SK-N-SH (cell line): ENCODE data around the gene NKX3-2. TPM values are rescaled to one million over a fixed set of nuclear protein-coding genes. Genes with fewer than 3 reads are reported as not detected.
A peak's percentile ranks its signal among the peaks of the same experiment; 100 is the strongest.

Experiments used
- CTCF ChIA-PET: fragments of 300-600, 350-600 bp; formaldehyde crosslinking; extraction: SDS; loops from one replicate; lab custom pipeline; 2021; lab: Yijun Ruan, JAX
- POLR2A ChIA-PET: fragments of 350-600 bp; sonication (Branson Sonifier 250); formaldehyde crosslinking; extraction: SDS; loops from one replicate; lab custom pipeline; 2020; ENCODE audit warnings: antibody characterized with exemption, inconsistent platforms; lab: Yijun Ruan, JAX
- DNase-seq: peaks from one replicate; pipeline ENCODE4 v3.0.0; 2012
- H2AFZ ChIP-seq: fragments of 200-600 bp; sonication (generic); 2 replicates; pipeline ENCODE4 v1.8.1; 2016; ENCODE audit warnings: antibody characterized with exemption, mild to moderate bottlenecking, low read depth
- H3F3A ChIP-seq: fragments of 200-600 bp; sonication (generic); replicated peaks from 2 replicates; pipeline ENCODE3; 2016; ENCODE audit warnings: antibody characterized with exemption, mild to moderate bottlenecking; ENCODE audit not compliant: insufficient read depth
- H3K27ac ChIP-seq, 2 experiments: fragments of 200-500 bp in 1 of 2; fragments of 200-600 bp in 1 of 2; sonication (Bioruptor generic) in 1 of 2; sonication (generic), shearing (Covaris generic) in 1 of 2; 2 replicates each; pipeline versions ENCODE4 v1.5.1 to v1.6.1; 2014 to 2016; ENCODE audit warnings: low read depth in 2 of 2, inconsistent platforms in 1 of 2, low read length in 1 of 2, mild to moderate bottlenecking in 1 of 2, mixed read lengths in 1 of 2
- H3K27me3 ChIP-seq: fragments of 200-600 bp; sonication (generic), shearing (Covaris generic); 2 replicates; pipeline ENCODE4 v1.6.1; 2016; ENCODE audit warnings: mixed run types; ENCODE audit not compliant: insufficient read depth
- H3K36me3 ChIP-seq, 2 experiments: fragments of 200-500 bp in 1 of 2; fragments of 200-600 bp in 1 of 2; sonication (Bioruptor generic) in 1 of 2; sonication (generic) in 1 of 2; replicated peaks in 1 of 2; 2 replicates each; pipeline versions ENCODE3 to v1.5.1; 2014 to 2016; ENCODE audit warnings: low read length in 1 of 2, mild to moderate bottlenecking in 1 of 2; ENCODE audit not compliant: insufficient read depth in 2 of 2, control insufficient read depth in 1 of 2
- H3K4me1 ChIP-seq, 2 experiments: fragments of 200-500 bp in 1 of 2; fragments of 200-600 bp in 1 of 2; sonication (Bioruptor generic) in 1 of 2; sonication (generic), shearing (Covaris generic) in 1 of 2; 2 replicates each; pipeline versions ENCODE4 v1.5.1 to v1.6.1; 2014 to 2016; ENCODE audit warnings: low read depth in 1 of 2, low read length in 1 of 2, mixed run types in 1 of 2; ENCODE audit not compliant: insufficient read depth in 2 of 2, control insufficient read depth in 1 of 2
- H3K4me2 ChIP-seq: fragments of 200-600 bp; sonication (generic), shearing (Covaris generic); 2 replicates; pipeline ENCODE4 v1.6.1; 2017; ENCODE audit warnings: mixed run types
- H3K4me3 ChIP-seq, 2 experiments: fragments of 200-500 bp in 1 of 2; fragments of 200-600 bp in 1 of 2; sonication (Bioruptor generic) in 1 of 2; sonication (generic), shearing (Covaris generic) in 1 of 2; 2 replicates each; pipeline versions ENCODE4 v1.5.1 to v1.8.1; 2014 to 2016; ENCODE audit warnings: low read depth in 2 of 2, inconsistent platforms in 1 of 2, low read length in 1 of 2, mild to moderate bottlenecking in 1 of 2, mixed read lengths in 1 of 2, moderate library complexity in 1 of 2
- H3K79me2 ChIP-seq: fragments of 200-600 bp; sonication (generic); 2 replicates; pipeline ENCODE4 v1.8.1; 2017; ENCODE audit warnings: mild to moderate bottlenecking; ENCODE audit not compliant: insufficient read depth
- H3K9ac ChIP-seq: fragments of 200-600 bp; sonication (generic); 2 replicates; pipeline ENCODE4 v1.6.1; 2017; ENCODE audit warnings: mixed run types
- H3K9me2 ChIP-seq: fragments of 200-600 bp; sonication (generic); 2 replicates; pipeline ENCODE4 v1.6.1; 2017; ENCODE audit warnings: mixed run types
- H3K9me3 ChIP-seq: fragments of 200-600 bp; sonication (generic); 2 replicates; pipeline ENCODE4 v1.6.1; 2017; ENCODE audit warnings: mixed run types, mild to moderate bottlenecking, moderate library complexity
- H4K20me1 ChIP-seq: fragments of 200-600 bp; sonication (generic); 2 replicates; pipeline ENCODE4 v1.6.1; 2017; ENCODE audit warnings: mild to moderate bottlenecking, mixed run types; ENCODE audit not compliant: insufficient read depth
- FOXJ3 ChIP-seq: sonication (generic); formaldehyde crosslinking; IDR thresholded peaks from 2 replicates; pipeline ENCODE4 v1.5.1; 2020; ENCODE audit warnings: mild to moderate bottlenecking, missing genetic modification reagents
- MAX ChIP-seq: IDR thresholded peaks from 2 replicates; pipeline ENCODE4 v1.4.0; 2012; ENCODE audit warnings: low read depth
- NRF1 ChIP-seq: IDR thresholded peaks from 2 replicates; pipeline ENCODE4 v1.6.1; 2012; ENCODE audit warnings: low read depth, mild to moderate bottlenecking, low read length
- PBX3 ChIP-seq: IDR thresholded peaks from 2 replicates; pipeline ENCODE4; 2012
- REST ChIP-seq: IDR thresholded peaks from 2 replicates; pipeline ENCODE4 v1.6.1; 2012; ENCODE audit warnings: mild to moderate bottlenecking, low read depth, low read length, moderate library complexity
- USF2 ChIP-seq: fragments of 150-350 bp; IDR thresholded peaks from 2 replicates; pipeline ENCODE4 v1.6.1; 2017; ENCODE audit warnings: antibody characterized with exemption, low read length, low read depth, borderline replicate concordance
- WGBS: methylation state at CpG from one replicate; pipeline ENCODE4 v1.1.6; 2017; ENCODE audit warnings: low lambda C conversion rate; 5-methylcytosine and 5-hydroxymethylcytosine counted together
- polyA plus RNA-seq, 3 experiments: library from polyadenylated mRNA; depleted of rRNA; stranded (reverse); fragments of >200 nt; gene quantifications; 2 replicates each; pipeline ENCODE4 v1.2.3, GENCODE V29; 2012

Gene NKX3-2
- polyA plus RNA-seq, 1 of the 3 experiments (the other 2 are of a cell fraction): 0.15 TPM

- 5% methylated on average over 8 of the region's 8 CpGs for WGBS
Observed at GRCh38 chr4:13545394-13545808, 1.1 kb upstream of the NKX3-2 start.

GRCh38 chr4:13544606-13545393 lies 492 bp upstream of the NKX3-2 start:
- peak overlapping the region; percentile 58 to 60 for H3K4me3 ChIP-seq
- CTCF ChIA-PET: interaction anchor here (0.6 to 4.1 kb wide), 4 partner anchors 674 to 1482 kb away, joined by 3 to 38 read pairs (median 6); no protein-coding TSS in a partner anchor
- no peak overlapping the region for H3K9ac ChIP-seq
- H3K9me3 ChIP-seq: no peaks in the 10 kb centered on the region
- H3K9me2 ChIP-seq: no peaks in the 10 kb centered on the region
- TF ChIP-seq USF2 (no peak), REST (no peak), NRF1 (no peak), PBX3 (peak; percentile 97), MAX (peak; percentile 93)
- H3K4me2 ChIP-seq: peak overlapping the region; percentile 74
- WGBS: 2% methylated on average over 34 of the region's 54 CpGs
- no peak overlapping the region for H3K27ac ChIP-seq
- H3K79me2 ChIP-seq: no peaks in the 10 kb centered on the region
- peaks cover 74% of the 10 kb centered on the region for H3K27me3 ChIP-seq
- peak overlapping the region; percentile 77 for H2AFZ ChIP-seq
- H3K4me1 ChIP-seq: peaks cover 5 to 8% of the 10 kb centered on the region in 2 experiments; a peak in 2 of 4 replicates
- no peaks in the 10 kb centered on the region for H3F3A ChIP-seq
- POLR2A ChIA-PET: no interaction called here
- peak; percentile 87 for DNase-seq
- no peaks in the 10 kb centered on the region for H4K20me1 ChIP-seq
- no peaks in the 10 kb centered on the region for H3K36me3 ChIP-seq

More at GRCh38 chr4:13545394-13545808, 1.1 kb upstream of the NKX3-2 start:
- H3K36me3 ChIP-seq: no peaks in the 10 kb centered on the region
- peak overlapping the region; percentile 74 for H3K4me2 ChIP-seq
- no peak overlapping the region for H3K27ac ChIP-seq
- DNase-seq: no peak
- peaks cover 72% of the 10 kb centered on the region for H3K27me3 ChIP-seq
- H4K20me1 ChIP-seq: no peaks in the 10 kb centered on the region
- ChIA-PET POLR2A (no interaction called here), CTCF (interaction anchor here (1.2 kb wide), 1 partner anchor 693 kb away, joined by 5 read pairs; no protein-coding TSS in a partner anchor)
- H3K9me2 ChIP-seq: no peaks in the 10 kb centered on the region
- H3K4me3 ChIP-seq: peak overlapping the region; percentile 58 to 60; a peak in 3 of 4 replicates
- no peaks in the 10 kb centered on the region for H3K79me2 ChIP-seq
- H3K9ac ChIP-seq: no peak overlapping the region
- peak overlapping the region; percentile 77 for H2AFZ ChIP-seq
- H3K9me3 ChIP-seq: no peaks in the 10 kb centered on the region
- TF ChIP-seq FOXJ3 (CRISPR knock-in tag): no peak
- TF ChIP-seq, all 33 proteins: peak for 0
- Histone ChIP-seq H3F3A (no peaks in the 10 kb centered on the region), H3K4me1 (peaks cover 5 to 8% of the 10 kb centered on the region in 2 experiments; a peak in 2 of 4 replicates)
